Keratinocyte (primary cell): ENCODE data around the gene CFAP46. TPM values are rescaled to one million over a fixed set of nuclear protein-coding genes. Genes with fewer than 3 reads are reported as not detected.

ENCODE experiments used
- DNase-seq: peaks from one replicate; pipeline ENCODE4 v3.0.0-alpha.2; 2011; ENCODE audit warnings: low read depth, missing footprints, low spot score
- FAIRE-seq: peaks from 2 replicates; lab custom pipeline; 2011; peaks lifted over from hg19 to GRCh38; lab: Jason Lieb, UNC
- H2AFZ ChIP-seq: 2 replicates; pipeline ENCODE4 v1.6.0; 2012; ENCODE audit warnings: low read length, control low read depth, inconsistent platforms; ENCODE audit not compliant: control insufficient read depth
- H3K27ac ChIP-seq: 2 replicates; pipeline ENCODE4 v1.5.1; 2011; ENCODE audit warnings: low read length; ENCODE audit not compliant: control insufficient read depth, insufficient read depth
- H3K27me3 ChIP-seq: 3 replicates; pipeline ENCODE4 v1.6.0; 2011; ENCODE audit warnings: low read length; ENCODE audit not compliant: control insufficient read depth, insufficient read depth; ENCODE audit errors: extremely low read depth
- H3K36me3 ChIP-seq, 2 experiments: 2 replicates in 1 of 2; 3 replicates in 1 of 2; pipeline ENCODE4 v1.5.1; 2011; ENCODE audit warnings: low read length in 2 of 2, mild to moderate bottlenecking in 1 of 2; ENCODE audit not compliant: control insufficient read depth in 2 of 2, insufficient read depth in 2 of 2; ENCODE audit errors: extremely low read depth in 1 of 2
- H3K4me1 ChIP-seq: 3 replicates; pipeline ENCODE4 v1.5.1; 2011; ENCODE audit warnings: low read length; ENCODE audit not compliant: control insufficient read depth, insufficient read depth; ENCODE audit errors: extremely low read depth
- H3K4me2 ChIP-seq: 3 replicates; pipeline ENCODE4 v1.6.0; 2011; ENCODE audit warnings: low read depth, low read length; ENCODE audit not compliant: control insufficient read depth, insufficient read depth; ENCODE audit errors: extremely low read depth
- H3K4me3 ChIP-seq, 3 experiments: fragments of 200-600 bp in 1 of 3; sonication (generic) in 1 of 3; 2 replicates in 2 of 3; 3 replicates in 1 of 3; pipeline ENCODE4 v1.5.1; 2011 to 2016; ENCODE audit warnings: low read length in 3 of 3, mild to moderate bottlenecking in 3 of 3, control low read depth in 2 of 3, inconsistent platforms in 1 of 3, low read depth in 1 of 3, mixed read lengths in 1 of 3, mixed run types in 1 of 3, moderate library complexity in 1 of 3; ENCODE audit not compliant: control insufficient read depth in 2 of 3, insufficient read depth in 2 of 3; ENCODE audit errors: extremely low read depth in 1 of 3
- H3K79me2 ChIP-seq: 2 replicates; pipeline ENCODE4 v1.6.0; 2012; ENCODE audit warnings: low read length; ENCODE audit not compliant: control insufficient read depth, insufficient read depth
- H3K9ac ChIP-seq: 3 replicates; pipeline ENCODE4 v1.6.0; 2011; ENCODE audit warnings: low read length; ENCODE audit not compliant: control insufficient read depth, insufficient read depth; ENCODE audit errors: extremely low read depth
- H3K9me1 ChIP-seq: 3 replicates; pipeline ENCODE4 v1.6.0; 2011; ENCODE audit warnings: low read length; ENCODE audit not compliant: control insufficient read depth, insufficient read depth; ENCODE audit errors: extremely low read depth
- H3K9me3 ChIP-seq: 2 replicates; pipeline ENCODE4 v1.5.1; 2012; ENCODE audit warnings: low read depth, low read length; ENCODE audit not compliant: control insufficient read depth
- H4K20me1 ChIP-seq: 3 replicates; pipeline ENCODE4 v1.6.0; 2011; ENCODE audit warnings: low read length; ENCODE audit not compliant: control insufficient read depth, insufficient read depth; ENCODE audit errors: extremely low read depth
- EZH2 ChIP-seq: IDR thresholded peaks from one replicate; pipeline ENCODE4 v1.6.1; 2012; ENCODE audit warnings: inconsistent platforms, mild to moderate bottlenecking, low read length, moderate library complexity
- dilution Hi-C: fragments of 300-500 bp; cut with MboI; formaldehyde crosslinking; loops from one replicate; pipeline ENCODE4 v1.7.0; 2020; ENCODE audit warnings: low sequenced_read_pairs; ENCODE audit not compliant: extremely low pct_ligation_motif_present
- polyA plus RNA-seq, 5 experiments: library from polyadenylated mRNA; depleted of rRNA in 3 of 5; stranded (reverse) in 3 of 5; stranded (forward) in 1 of 5; unstranded in 1 of 5; fragments of >200 nt; gene quantifications; 1 replicate in 1 of 5; 2 replicates in 3 of 5; 3 replicates in 1 of 5; pipeline versions ENCODE4 v1.2.1 to v1.2.3, GENCODE V29; 2011 to 2012; ENCODE audit warnings: missing spikeins in 2 of 5, low read depth in 1 of 5, low replicate concordance in 1 of 5
- TF ChIP-seq, protein P1 (sequence below), 3 experiments: IDR thresholded peaks in 1 of 3; conservative IDR thresholded peaks in 1 of 3; optimal IDR thresholded peaks in 1 of 3; 2 replicates in 2 of 3; 3 replicates in 1 of 3; pipeline versions ENCODE3 to v1.5.1; 2011; ENCODE audit warnings: low read length in 3 of 3, mild to moderate bottlenecking in 3 of 3, moderate library complexity in 2 of 3, control low read depth in 1 of 3, inconsistent platforms in 1 of 3; ENCODE audit not compliant: insufficient read depth in 2 of 3; ENCODE audit errors: extremely low read depth in 1 of 3

The CFAP46 gene
- polyA plus RNA-seq, 1 donor (not counting 4 experiments of a cell fraction or from before 2014, with no cell fraction given) = 1.00 TPM

DNA sequence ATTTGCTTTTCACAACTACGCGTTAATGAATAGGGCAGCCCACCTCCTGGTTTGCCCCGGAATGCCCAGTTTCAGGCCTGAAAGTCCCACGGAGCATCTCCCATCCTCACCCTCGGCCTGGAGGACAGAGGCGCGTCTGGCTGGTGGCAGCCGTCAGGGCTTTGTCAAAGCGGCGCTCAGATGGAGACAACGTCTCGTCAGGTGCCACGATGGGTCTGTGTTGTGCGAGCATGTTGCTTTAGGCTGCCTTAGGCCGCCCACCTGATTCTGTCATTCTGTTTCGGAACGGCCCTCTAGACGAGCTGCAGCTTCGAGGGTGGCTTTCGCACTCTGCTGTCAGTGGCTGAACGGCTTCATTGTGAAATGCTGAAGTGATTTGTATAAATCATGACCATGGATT lies 39.4 kb upstream of the CFAP46 start:
- Histone ChIP-seq H3K27me3 (peaks cover 24% of the 10 kb centered on the region), H3K4me1 (no peaks in the 10 kb centered on the region), H3K4me2 (no peak overlapping the region), H3K36me3 (no peaks in the 10 kb centered on the region), H3K4me3 (no peak overlapping the region), H3K9me3 (no peaks in the 10 kb centered on the region), H3K9me1 (no peaks in the 10 kb centered on the region), H3K79me2 (no peaks in the 10 kb centered on the region), H3K9ac (no peak overlapping the region), H2AFZ (no peak overlapping the region), H4K20me1 (no peaks in the 10 kb centered on the region), H3K27ac (no peak overlapping the region)
- no peak for FAIRE-seq
- no peak for DNase-seq
- dilution Hi-C loops = no loop called here
- no peak for TF ChIP-seq EZH2
- TF ChIP-seq, protein P1, sequence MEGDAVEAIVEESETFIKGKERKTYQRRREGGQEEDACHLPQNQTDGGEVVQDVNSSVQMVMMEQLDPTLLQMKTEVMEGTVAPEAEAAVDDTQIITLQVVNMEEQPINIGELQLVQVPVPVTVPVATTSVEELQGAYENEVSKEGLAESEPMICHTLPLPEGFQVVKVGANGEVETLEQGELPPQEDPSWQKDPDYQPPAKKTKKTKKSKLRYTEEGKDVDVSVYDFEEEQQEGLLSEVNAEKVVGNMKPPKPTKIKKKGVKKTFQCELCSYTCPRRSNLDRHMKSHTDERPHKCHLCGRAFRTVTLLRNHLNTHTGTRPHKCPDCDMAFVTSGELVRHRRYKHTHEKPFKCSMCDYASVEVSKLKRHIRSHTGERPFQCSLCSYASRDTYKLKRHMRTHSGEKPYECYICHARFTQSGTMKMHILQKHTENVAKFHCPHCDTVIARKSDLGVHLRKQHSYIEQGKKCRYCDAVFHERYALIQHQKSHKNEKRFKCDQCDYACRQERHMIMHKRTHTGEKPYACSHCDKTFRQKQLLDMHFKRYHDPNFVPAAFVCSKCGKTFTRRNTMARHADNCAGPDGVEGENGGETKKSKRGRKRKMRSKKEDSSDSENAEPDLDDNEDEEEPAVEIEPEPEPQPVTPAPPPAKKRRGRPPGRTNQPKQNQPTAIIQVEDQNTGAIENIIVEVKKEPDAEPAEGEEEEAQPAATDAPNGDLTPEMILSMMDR (optimal IDR thresholded peaks at IDR 0.05 in 1 of 3, IDR thresholded peaks at IDR 0.05 in 1 of 3, conservative IDR thresholded peaks at IDR 0.05 in 1 of 3; ENCODE audit: extremely low read depth in 1 of 3, insufficient read depth in 2 of 3, low read length in 3 of 3) = no peak

DNA sequence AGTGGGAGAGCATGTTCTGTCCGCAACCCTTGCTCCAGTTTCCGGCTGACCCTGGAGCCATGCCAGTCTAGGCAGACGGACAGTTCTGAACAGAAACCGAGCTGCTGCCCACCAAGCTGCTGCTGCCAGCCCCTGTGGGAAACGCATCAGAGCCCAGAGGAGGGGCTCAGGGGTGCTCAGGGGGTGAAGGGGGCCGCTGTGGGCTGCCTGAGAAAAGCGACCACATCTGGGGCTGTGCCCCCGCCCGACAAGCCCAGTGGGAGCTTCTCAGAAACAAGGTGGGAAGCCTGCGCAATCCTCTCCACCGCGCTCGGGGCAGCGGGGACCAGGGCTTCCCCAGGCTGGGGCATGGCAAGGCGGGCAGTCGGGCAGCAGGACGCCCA lies 38.8 kb upstream of the CFAP46 start:
- no peak for DNase-seq
- H3K9ac ChIP-seq = no peak overlapping the region
- H3K27me3 ChIP-seq = peaks cover 19% of the 10 kb centered on the region
- H4K20me1 ChIP-seq = no peaks in the 10 kb centered on the region
- H3K9me1 ChIP-seq = no peaks in the 10 kb centered on the region
- TF ChIP-seq EZH2 = no peak
- TF ChIP-seq, protein P1 (optimal IDR thresholded peaks at IDR 0.05 in 1 of 3, IDR thresholded peaks at IDR 0.05 in 1 of 3, conservative IDR thresholded peaks at IDR 0.05 in 1 of 3; ENCODE audit: extremely low read depth in 1 of 3, insufficient read depth in 2 of 3, low read length in 3 of 3) = no peak
- H2AFZ ChIP-seq = no peak overlapping the region
- no peak for FAIRE-seq
- H3K4me1 ChIP-seq = no peaks in the 10 kb centered on the region
- no peak overlapping the region for H3K4me2 ChIP-seq
- no peaks in the 10 kb centered on the region for H3K9me3 ChIP-seq
- dilution Hi-C loops = no loop called here
- H3K79me2 ChIP-seq = no peaks in the 10 kb centered on the region
- H3K27ac ChIP-seq = no peak overlapping the region
- H3K36me3 ChIP-seq = no peaks in the 10 kb centered on the region
- H3K4me3 ChIP-seq = no peak overlapping the region
